Nucleus accumbens (tissue), 56 donors: Measurements from ENCODE around the gene SLC38A7.
A peak's percentile ranks its signal among the peaks of the same experiment; 100 is the strongest.
"Not testable (repeated sequence)": the region's sequence is repeated elsewhere in the genome, so short reads cannot be mapped to it uniquely, and the experiment has no call there.

Experiments used
- DNase-seq, 56 donors: peaks; one replicate each; lab custom pipeline; 2025; lab: John Stamatoyannopoulos, UW

SLC38A7 gene

GRCh38 chr16:58679763-58680162, 4.8 kb downstream of the SLC38A7 start:
- no peak for DNase-seq

GRCh38 chr16:58678716-58679115, 5.9 kb downstream of the SLC38A7 start:
- DNase-seq = peak in 39 of 56 donors; percentile 4 to 73 (median 25)

DNA sequence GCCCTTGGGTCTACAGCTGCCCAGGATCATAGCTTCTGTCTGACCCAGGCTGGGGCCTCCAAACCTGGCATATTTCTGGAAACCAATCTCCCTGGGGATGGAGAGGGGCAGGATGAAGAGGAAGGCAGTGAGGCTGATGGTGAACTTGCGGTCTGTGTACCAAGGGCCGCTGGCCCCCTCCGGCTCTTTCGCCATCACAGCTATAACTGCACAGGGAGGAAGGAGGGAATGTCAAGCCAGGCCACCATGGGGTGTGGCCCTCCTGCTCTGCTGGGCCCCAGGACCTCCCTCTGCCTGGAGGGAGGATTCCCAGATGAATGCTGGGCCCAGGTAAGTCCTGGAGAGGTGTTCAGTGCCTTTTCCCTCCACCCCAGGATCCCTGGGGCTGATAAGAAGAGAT, 6.3 kb downstream of the SLC38A7 start:
- DNase-seq = no peak

- DNase-seq = no peak
These were observed 13.5 kb downstream of the SLC38A7 start for GRCh38 chr16:58670946-58671583.

GRCh38 chr16:58670177-58670576, 14.4 kb downstream of the SLC38A7 start:
- DNase-seq = no peak

DNA sequence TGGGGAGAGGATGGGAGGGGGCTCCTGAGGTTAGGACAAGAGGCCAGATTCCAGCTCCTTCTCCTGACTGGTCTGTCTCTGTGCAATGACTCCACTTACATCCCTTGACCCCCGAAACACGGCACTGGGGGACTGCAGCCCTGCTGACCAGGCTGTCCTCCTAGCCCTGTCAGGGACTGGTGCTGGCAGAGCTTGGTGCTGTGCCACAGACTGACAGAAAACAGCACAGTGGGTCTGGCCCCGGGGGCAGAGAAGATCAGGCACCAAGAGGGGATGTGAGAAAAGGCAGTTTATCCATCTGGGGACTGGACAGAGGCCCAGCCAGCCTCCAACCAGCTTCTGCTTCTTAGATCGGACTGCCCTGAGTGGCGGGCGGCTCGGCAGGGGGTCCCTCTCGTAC, 19.4 kb downstream of the SLC38A7 start:
- DNase-seq = no peak

DNA sequence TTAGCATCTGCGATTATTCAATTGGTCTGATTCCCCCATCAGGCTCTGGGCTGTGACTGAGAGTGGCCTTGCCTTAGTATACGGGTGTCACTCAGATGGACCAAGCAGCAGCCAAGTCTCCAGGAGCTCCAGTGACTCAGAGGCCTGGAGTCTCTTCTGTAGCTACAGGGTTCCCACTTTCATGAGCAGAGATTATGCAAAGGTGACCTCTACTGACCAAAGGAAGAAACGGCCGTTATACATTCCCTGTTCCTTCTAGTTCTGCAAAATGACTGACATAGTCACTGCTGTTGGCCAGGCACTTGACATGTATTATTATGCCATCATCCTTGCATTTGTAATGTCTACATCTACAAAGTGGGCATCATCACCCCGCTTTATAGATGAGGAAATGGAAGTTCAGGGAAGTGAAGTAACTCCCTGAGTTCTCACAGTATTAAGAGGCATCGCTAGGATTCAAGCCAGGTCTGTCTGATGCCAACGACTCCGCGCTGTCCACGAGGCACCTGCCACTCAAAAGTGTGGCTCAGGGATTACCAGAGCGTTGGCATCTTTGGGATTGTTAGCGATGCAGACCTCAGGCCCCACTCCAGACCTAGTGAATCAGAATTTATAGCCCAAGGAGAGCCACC, 23.3 kb downstream of the SLC38A7 start:
- DNase-seq = peak in 26 of 56 donors; percentile 2 to 53 (median 13)

DNA sequence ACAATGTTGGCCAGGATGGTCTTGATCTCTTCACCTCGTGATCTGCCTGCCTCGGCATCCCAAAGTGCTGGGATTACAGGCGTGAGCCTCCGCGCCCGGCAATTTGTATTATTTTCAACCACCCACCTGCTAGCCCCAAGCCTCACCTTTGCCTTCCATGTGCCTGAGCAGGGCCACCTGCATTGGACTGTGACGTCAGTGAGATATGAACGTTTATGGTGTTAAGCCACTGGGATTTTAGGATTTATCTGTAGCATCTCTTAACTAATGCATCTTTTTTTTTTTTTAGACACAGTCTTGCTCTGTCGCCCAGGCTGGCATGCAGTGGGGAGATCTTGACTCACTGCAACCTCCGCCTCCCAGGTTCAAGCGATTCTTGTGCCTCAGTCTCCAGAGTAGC, 24.7 kb downstream of the SLC38A7 start:
- not testable (repeated sequence) for DNase-seq

GRCh38 chr16:58658796-58659211, 25.8 kb downstream of the SLC38A7 start:
- no peak for DNase-seq

- no peak for DNase-seq
These were observed 27.7 kb downstream of the SLC38A7 start for GRCh38 chr16:58656899-58657298.

DNA sequence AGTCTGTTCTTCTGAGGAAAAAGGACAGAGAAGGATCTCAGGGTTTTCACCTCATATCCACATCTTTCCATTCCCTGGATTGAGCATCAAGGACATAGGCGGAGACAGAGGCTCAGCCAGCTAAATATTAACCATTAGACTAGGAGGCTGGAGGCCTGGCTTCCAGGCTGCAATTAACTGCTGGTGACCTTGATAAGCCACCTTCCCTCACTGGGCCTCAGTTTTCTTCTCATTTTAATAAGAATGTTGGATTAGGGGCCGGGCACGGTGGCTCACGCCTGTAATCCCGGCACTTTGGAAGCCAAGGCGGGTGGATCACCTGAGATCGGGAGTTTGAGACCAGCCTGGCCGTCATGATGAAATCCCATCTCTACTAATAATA, 29.4 kb downstream of the SLC38A7 start:
- no peak for DNase-seq

DNA sequence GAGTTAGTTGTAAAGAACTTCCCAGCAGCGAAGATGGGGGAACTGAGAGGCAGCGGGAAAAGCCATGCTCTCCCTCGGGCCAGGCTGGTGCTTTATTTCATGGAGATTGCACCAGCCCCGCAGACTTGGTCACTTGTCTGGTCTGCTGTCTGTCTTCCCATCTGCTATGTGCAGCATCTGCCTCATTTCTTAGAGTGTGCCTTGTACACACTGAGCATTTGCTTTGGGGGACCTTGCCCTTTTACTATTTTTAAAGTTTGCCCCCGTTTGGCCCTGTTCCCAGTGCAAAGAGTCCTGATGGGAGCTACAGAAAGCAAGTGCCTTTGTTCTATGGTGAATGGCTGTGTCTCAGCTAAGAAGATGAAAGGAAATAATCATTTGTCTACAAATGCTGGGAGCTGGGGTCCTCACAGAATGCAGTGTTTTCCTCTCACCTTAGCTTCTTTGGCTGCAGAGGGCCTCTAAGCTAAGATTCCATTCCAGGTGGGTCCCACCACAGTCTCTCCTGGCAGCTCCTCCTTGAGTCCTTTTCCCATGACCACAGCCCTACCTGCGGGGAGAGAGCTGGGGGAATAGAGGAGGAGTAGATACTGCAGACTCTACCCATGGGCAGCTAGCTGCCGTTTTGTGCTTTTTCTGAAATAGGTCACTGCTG, 29.9 kb downstream of the SLC38A7 start:
- no peak for DNase-seq

DNA sequence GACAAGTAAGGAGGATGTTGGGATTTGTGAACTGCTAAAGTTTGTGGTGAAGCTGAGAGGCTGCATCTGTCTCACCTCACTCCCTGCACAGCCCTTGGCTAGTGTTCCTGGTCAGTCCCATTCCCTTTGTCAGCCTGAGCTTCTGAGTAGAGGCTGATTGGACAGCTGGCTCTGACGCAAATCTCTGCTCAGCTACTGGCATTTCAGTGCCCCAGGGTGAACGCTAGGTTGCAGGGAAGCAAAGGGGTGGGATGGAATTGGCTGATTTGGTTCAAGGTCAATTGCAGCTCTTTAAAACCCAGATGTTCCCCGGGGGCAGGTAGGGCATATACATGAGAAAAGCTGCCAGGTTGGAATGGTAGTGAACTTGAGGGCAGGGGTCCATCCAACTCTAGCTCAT, 31.8 kb downstream of the SLC38A7 start:
- DNase-seq = no peak

- DNase-seq = no peak
These were observed 32.6 kb downstream of the SLC38A7 start for GRCh38 chr16:58651965-58652348.

- DNase-seq = no peak
These were observed 34.9 kb downstream of the SLC38A7 start for GRCh38 chr16:58649707-58650106.

DNA sequence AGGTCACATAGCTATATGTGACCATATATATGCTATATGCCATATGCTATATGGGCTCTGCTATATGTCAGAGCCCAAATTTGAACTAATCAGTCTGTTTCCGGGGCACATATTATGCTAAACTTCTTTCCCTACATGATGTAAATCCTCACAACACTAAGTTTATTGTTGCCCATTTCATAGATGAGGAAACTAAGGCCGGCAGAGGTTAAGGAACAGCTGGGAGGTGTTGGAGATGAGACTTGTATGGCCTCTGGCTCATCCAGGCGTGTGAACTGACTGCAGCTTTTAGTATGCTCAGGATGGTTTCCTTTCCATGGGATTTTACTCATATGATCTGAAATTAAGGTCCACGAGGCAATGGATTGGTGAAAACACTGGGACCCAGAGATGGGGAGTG, 37.5 kb downstream of the SLC38A7 start:
- DNase-seq = no peak

DNA sequence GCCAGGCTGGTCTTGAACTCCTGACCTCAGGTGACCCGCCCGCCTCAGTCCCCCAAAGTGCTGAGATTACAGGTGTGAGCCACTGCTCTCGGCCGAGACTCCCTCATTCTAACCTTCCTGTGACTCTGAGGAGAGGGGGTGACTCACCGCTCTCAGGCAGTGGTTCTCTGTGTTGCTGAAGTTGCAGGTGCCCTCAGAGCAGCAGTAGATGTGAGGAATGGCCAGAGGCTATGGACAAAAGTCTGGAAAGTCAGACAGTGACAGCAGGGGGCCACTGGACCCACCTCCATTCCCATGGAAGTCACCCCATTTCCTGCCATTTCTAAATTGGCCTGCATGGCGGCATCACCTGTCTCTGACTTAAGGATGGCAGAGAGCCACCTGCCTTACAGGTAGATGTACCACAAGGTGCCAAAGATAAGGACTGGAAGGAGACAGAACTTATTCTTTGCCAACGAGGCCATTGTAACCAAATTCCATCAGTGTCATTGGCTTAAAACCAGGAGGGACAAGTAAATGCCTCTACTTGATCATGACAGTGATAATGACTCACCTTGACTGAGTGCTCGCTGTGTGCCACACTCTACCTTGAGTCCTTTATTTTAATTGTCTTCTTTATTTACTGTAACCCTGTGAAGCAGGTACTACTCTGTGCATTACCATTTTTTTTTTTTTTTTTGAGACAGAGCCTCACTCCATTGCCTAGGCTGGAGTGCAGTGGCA, 39.6 kb downstream of the SLC38A7 start:
- no peak for DNase-seq

DNA sequence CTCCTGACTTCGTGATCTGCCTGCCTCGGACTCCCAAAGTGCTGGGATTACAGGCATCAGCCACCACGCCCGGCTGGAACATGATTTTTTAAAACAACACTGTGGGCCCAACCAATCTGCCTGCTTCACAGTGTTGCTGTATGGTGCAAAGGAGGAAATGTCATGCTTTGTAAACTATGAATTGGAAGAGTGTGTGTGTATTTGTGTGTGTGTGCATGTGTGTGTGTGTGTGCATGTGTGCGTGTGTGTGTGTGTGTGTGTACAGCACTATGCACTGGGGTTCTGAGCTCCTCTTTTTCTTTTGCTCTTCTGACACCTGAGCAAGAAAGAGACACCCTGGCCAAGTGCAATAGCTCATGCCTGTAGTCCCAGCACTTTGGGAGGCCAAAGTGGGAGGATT, 40.5 kb downstream of the SLC38A7 start:
- DNase-seq = no peak

- DNase-seq = no peak
These were observed 43.6 kb downstream of the SLC38A7 start for GRCh38 chr16:58640949-58641348.

DNA sequence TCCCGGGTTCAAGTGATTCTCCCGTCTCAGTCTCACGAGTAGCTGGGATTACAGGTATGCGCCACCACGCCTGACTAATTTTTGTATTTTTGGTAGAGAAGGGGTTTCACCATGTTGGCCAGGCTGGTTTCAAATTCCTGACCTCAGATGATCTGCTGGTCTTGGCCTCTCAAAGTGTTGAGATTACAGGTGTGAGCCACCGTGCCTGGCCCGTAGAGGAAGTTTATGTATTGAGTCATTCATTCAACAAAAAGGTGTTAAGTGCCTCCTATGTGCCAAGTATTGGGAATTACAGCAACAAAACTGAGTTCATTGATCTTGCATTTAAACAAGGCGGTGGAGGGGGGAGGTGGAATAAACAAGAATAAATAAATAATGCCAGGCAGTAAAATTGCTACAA, 44.7 kb downstream of the SLC38A7 start:
- no peak for DNase-seq

DNA sequence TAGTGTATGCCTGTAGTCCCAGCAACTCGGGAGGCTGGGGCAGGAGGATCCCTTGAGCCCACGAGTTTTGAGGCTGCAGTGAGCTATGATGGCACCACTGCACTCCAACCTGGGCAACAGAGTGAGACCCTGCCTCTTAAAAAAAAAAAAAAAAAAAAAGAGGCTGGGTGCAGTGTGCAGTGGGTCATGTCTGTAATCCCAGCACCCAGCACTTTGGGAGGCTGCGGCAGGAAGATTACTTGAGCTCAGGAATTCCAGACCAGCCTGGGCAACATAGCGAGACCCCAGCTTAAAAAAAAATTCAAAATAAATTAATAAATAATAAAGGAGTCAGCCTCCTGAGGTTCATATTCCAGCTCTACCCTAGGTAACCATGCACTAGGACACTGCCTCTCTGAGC, 45.3 kb downstream of the SLC38A7 start:
- no peak for DNase-seq
